ENCODE results near the gene NKX1-2. TPM values are rescaled to one million over a fixed set of nuclear protein-coding genes. Genes with fewer than 3 reads are reported as not detected.

The NKX1-2 gene
- 0.47 TPM for total RNA-seq

- no peak for DNase-seq
Observed at GRCh38 chr10:124450012-124450782, at the start of gene NKX1-2. Gene NKX1-2 (minus strand): TSS chr10:124450035. CDS start chr10:124449943, 92 bp downstream.

- DNase-seq = no peak
Observed at GRCh38 chr10:124498056-124498455, 48.2 kb upstream of the NKX1-2 start.

- DNase-seq = no peak
Observed at GRCh38 chr10:124497196-124497881, 47.5 kb upstream of the NKX1-2 start.

GRCh38 chr10:124496620-124497019 is 46.8 kb upstream of the NKX1-2 start:
- DNase-seq = no peak

- DNase-seq = no peak
Observed at GRCh38 chr10:124496150-124496549, 46.3 kb upstream of the NKX1-2 start.

GRCh38 chr10:124495725-124496124 is 45.9 kb upstream of the NKX1-2 start:
- no peak for DNase-seq

- DNase-seq = no peak
Observed at GRCh38 chr10:124495162-124495561, 45.3 kb upstream of the NKX1-2 start.

- DNase-seq = no peak
Observed at GRCh38 chr10:124494046-124494807, 44.4 kb upstream of the NKX1-2 start.

- no peak for DNase-seq
Observed at GRCh38 chr10:124493214-124493882, 43.5 kb upstream of the NKX1-2 start.

- no peak for DNase-seq
Observed at GRCh38 chr10:124492266-124492665, 42.4 kb upstream of the NKX1-2 start.

GRCh38 chr10:124491105-124491504 is 41.3 kb upstream of the NKX1-2 start:
- DNase-seq = no peak

GRCh38 chr10:124486635-124487034 is 36.8 kb upstream of the NKX1-2 start:
- no peak for DNase-seq

- DNase-seq = no peak
Observed at GRCh38 chr10:124484661-124485060, 34.8 kb upstream of the NKX1-2 start.

GRCh38 chr10:124484031-124484430 is 34.2 kb upstream of the NKX1-2 start:
- no peak for DNase-seq

- no peak for DNase-seq
Observed at GRCh38 chr10:124482876-124483275, 33.0 kb upstream of the NKX1-2 start.

- no peak for DNase-seq
Observed at GRCh38 chr10:124482236-124482800, 32.5 kb upstream of the NKX1-2 start.

- DNase-seq = no peak
Observed at GRCh38 chr10:124481717-124482116, 31.9 kb upstream of the NKX1-2 start.

GRCh38 chr10:124480860-124481259 is 31.0 kb upstream of the NKX1-2 start:
- no peak for DNase-seq

- DNase-seq = no peak
Observed at GRCh38 chr10:124478515-124478914, 28.7 kb upstream of the NKX1-2 start.

- no peak for DNase-seq
Observed at GRCh38 chr10:124477614-124478363, 28.0 kb upstream of the NKX1-2 start.

GRCh38 chr10:124476043-124476725 is 26.3 kb upstream of the NKX1-2 start:
- DNase-seq = no peak

Data from occipital lobe (tissue), 2 donors.